K562 (cell line): ENCODE data around the gene NAE1. TPM values are rescaled to one million over a fixed set of nuclear protein-coding genes. Genes with fewer than 3 reads are reported as not detected.

ENCODE experiments used
- ESRRA ChIP-seq: fragments of 450-650 bp; IDR thresholded peaks from 2 replicates; pipeline ENCODE4 v1.6.1; 2014; ENCODE audit warnings: low read depth, mild to moderate bottlenecking, moderate library complexity, borderline replicate concordance
- ETV6 ChIP-seq, 3 experiments: fragments of 150-350 bp in 1 of 3; sonication (generic) in 1 of 3; formaldehyde crosslinking in 1 of 3; IDR thresholded peaks; 2 replicates each; pipeline versions ENCODE4 v1.6.1 to v1.8.0; 2014 to 2022; ENCODE audit warnings: borderline replicate concordance in 2 of 3, low read depth in 2 of 3, antibody characterized with exemption in 1 of 3, low read length in 1 of 3, mild to moderate bottlenecking in 1 of 3, missing genetic modification reagents in 1 of 3
- FOXK2 ChIP-seq, 2 experiments: fragments of 450-650 bp; IDR thresholded peaks in 1 of 2; conservative IDR thresholded peaks in 1 of 2; 2 replicates each; pipeline ENCODE4 v1.6.1; 2016; ENCODE audit warnings: low read depth in 2 of 2, mild to moderate bottlenecking in 1 of 2
- HIVEP1 ChIP-seq: fragments of 250-450 bp; sonication (Bioruptor Pico); IDR thresholded peaks from 2 replicates; pipeline ENCODE4 v1.4.0; 2020; ENCODE audit warnings: mild to moderate bottlenecking
- MAFG ChIP-seq: fragments of 450-650 bp; conservative IDR thresholded peaks from 2 replicates; pipeline ENCODE4 v1.6.1; 2016; ENCODE audit warnings: missing genetic modification characterization, missing compliant biosample characterization
- MYNN ChIP-seq, 2 experiments: sonication (generic); formaldehyde crosslinking in 1 of 2; IDR thresholded peaks; 2 replicates each; pipeline versions ENCODE4 v1.5.0 to v1.6.1; 2016 to 2020; ENCODE audit warnings: antibody characterized with exemption in 1 of 2, missing genetic modification reagents in 1 of 2
- RAD51 ChIP-seq: fragments of 450-650 bp; IDR thresholded peaks from 2 replicates; pipeline ENCODE4 v1.7.1; 2016; ENCODE audit warnings: low read depth, mild to moderate bottlenecking, borderline replicate concordance
- SMARCA4 ChIP-seq: fragments of 450-650 bp; IDR thresholded peaks from 2 replicates; pipeline ENCODE4 v1.6.1; 2016
- SNRNP70 ChIP-seq: fragments of 200-400 bp; formaldehyde crosslinking; optimal IDR thresholded peaks from 2 replicates; pipeline ENCODE3; 2017; ENCODE audit warnings: low read depth, low read length
- STAT5A ChIP-seq: IDR thresholded peaks from 2 replicates; pipeline ENCODE4 v1.6.1; 2012; ENCODE audit warnings: low read length, inconsistent platforms, borderline replicate concordance
- ZNF436 ChIP-seq: fragments of 250-450, 450-650 bp; sonication (Bioruptor Pico); formaldehyde crosslinking; IDR thresholded peaks from 2 replicates; pipeline ENCODE4 v1.7.0; 2020; ENCODE audit warnings: mild to moderate bottlenecking
- ZNF780A ChIP-seq: fragments of 250-450 bp; sonication (Bioruptor Pico); IDR thresholded peaks from 2 replicates; pipeline ENCODE4 v1.5.0; 2021; ENCODE audit warnings: mild to moderate bottlenecking
- ZZZ3 ChIP-seq: fragments of 450-650 bp; IDR thresholded peaks from 2 replicates; pipeline ENCODE4 v1.6.1; 2016; ENCODE audit warnings: antibody characterized with exemption, mild to moderate bottlenecking, moderate library complexity
- polyA plus RNA-seq, 8 experiments: library from polyadenylated mRNA; depleted of rRNA in 4 of 8; stranded (reverse) in 5 of 8; unstranded in 3 of 8; fragments of >200 nt; fragmentation: Nextera tagmentation in 2 of 8; fragmentation: Illumina TruSeq in 1 of 8; extraction: Ambion mirVana in 2 of 8; extraction: Trizol in 1 of 8; gene quantifications; 2 replicates each; pipeline versions ENCODE4 v1.2.1 to v1.2.3, GENCODE V29; 2011 to 2014; ENCODE audit warnings: inconsistent platforms in 1 of 8, missing spikeins in 1 of 8
- total RNA-seq, 7 experiments: library from RNA; depleted of rRNA in 6 of 7; stranded (reverse); fragments of >200 nt in 6 of 7; fragmentation: Illumina TruSeq in 2 of 7; extraction: Trizol in 2 of 7; gene quantifications; 2 replicates each; pipeline versions ENCODE4 v1.2.1 to v1.2.3, GENCODE V29; 2011 to 2021; ENCODE audit warnings: low replicate concordance in 1 of 7
- TF ChIP-seq, protein P1 (sequence below): fragments of 450-650 bp; formaldehyde crosslinking; IDR thresholded peaks from 2 replicates; pipeline ENCODE4 v1.4.0; 2020; ENCODE audit warnings: mild to moderate bottlenecking, moderate library complexity
- TF ChIP-seq, protein P2 (sequence below), 2 experiments: fragments of 450-650 bp in 1 of 2; sonication (generic) in 1 of 2; formaldehyde crosslinking in 1 of 2; IDR thresholded peaks; 2 replicates each; pipeline versions ENCODE4 v1.7.1 to v1.9.0; 2016 to 2022; ENCODE audit warnings: inconsistent platforms in 1 of 2, mild to moderate bottlenecking in 1 of 2, missing genetic modification reagents in 1 of 2

The NAE1 gene
- total and polyA plus RNA-seq, 9 of the 15 experiments (the other 6 are each of a cell fraction or from before 2014, with no cell fraction given), result 165 to 294 (median 230) TPM

DNA sequence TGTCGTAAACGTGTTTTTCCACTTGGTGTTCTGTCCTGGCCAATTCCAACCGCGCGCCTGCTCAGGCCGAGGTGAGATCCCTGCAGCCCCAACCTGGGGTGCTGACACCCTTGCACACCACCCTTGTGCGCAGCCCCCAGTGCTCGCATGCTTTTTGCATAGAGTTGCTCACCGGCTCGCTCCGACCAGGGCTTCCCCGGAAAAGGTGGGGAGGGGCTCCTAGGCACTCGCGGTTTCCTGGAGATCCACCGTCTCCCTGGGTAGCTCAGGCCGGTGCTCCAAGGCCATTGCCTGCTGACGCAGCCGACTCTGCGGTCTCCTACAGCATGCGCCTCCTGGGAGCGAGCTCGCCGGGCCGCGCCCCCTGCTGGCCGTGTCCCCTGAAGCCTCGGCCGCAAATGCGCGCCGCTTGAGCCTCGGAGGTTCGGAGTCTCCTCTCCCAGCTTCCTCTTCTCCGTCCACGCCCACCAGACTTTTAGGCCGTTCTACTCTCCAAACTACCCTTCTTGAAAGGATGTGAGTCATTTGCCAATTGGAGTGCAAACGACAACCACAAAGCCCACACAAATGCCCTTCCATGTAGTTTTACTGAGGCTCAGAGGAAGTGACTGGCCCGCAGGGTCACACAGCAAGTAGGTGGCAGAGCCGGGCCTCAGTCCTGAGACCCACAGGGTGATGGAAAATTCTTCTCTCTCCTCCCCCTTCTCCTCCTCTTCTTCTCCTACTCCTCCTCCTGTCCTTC lies 42.3 kb upstream of the NAE1 start (continued):
- TF ChIP-seq ETV6 (IDR thresholded peaks at IDR 0.05; ENCODE audit: borderline replicate concordance in 1 of 2, low read depth in 2 of 2, low read length in 1 of 2) (0 out of 4 replicates have a peak, but pooled peaks of 1 of the 2 experiments have one; percentile 18), ETV6 (CRISPR knock-in tag; IDR thresholded peaks at IDR 0.05; ENCODE audit: borderline replicate concordance) (no peak), HIVEP1 (CRISPR knock-in tag) (no peak), ZZZ3 (no peak), ESRRA (peak; percentile 89), FOXK2 (conservative IDR thresholded peaks at IDR 0.05 in 1 of 2, IDR thresholded peaks at IDR 0.05 in 1 of 2; ENCODE audit: low read depth in 2 of 2) (no peak; a peak in 1 of 4 replicates), RAD51 (0 out of 2 replicates have a peak, but pooled peaks have one; percentile 9), SNRNP70 (no peak), SMARCA4 (peak; percentile 77; the same call in 1 of the 2 replicates), MYNN (IDR thresholded peaks at IDR 0.05) (no peak; the same call in none of the 2 replicates), MYNN (CRISPR knock-in tag; IDR thresholded peaks at IDR 0.05) (no peak), ZNF436 (CRISPR knock-in tag) (no peak), STAT5A (no peak; the same call in 1 of the 2 replicates), ZNF780A (CRISPR knock-in tag) (no peak), MAFG (tag) (0 out of 2 replicates have a peak, but pooled peaks have one; percentile 20)
- TF ChIP-seq, protein P1, sequence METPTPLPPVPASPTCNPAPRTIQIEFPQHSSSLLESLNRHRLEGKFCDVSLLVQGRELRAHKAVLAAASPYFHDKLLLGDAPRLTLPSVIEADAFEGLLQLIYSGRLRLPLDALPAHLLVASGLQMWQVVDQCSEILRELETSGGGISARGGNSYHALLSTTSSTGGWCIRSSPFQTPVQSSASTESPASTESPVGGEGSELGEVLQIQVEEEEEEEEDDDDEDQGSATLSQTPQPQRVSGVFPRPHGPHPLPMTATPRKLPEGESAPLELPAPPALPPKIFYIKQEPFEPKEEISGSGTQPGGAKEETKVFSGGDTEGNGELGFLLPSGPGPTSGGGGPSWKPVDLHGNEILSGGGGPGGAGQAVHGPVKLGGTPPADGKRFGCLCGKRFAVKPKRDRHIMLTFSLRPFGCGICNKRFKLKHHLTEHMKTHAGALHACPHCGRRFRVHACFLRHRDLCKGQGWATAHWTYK (CRISPR knock-in tag), result no peak
- TF ChIP-seq, protein P2, sequence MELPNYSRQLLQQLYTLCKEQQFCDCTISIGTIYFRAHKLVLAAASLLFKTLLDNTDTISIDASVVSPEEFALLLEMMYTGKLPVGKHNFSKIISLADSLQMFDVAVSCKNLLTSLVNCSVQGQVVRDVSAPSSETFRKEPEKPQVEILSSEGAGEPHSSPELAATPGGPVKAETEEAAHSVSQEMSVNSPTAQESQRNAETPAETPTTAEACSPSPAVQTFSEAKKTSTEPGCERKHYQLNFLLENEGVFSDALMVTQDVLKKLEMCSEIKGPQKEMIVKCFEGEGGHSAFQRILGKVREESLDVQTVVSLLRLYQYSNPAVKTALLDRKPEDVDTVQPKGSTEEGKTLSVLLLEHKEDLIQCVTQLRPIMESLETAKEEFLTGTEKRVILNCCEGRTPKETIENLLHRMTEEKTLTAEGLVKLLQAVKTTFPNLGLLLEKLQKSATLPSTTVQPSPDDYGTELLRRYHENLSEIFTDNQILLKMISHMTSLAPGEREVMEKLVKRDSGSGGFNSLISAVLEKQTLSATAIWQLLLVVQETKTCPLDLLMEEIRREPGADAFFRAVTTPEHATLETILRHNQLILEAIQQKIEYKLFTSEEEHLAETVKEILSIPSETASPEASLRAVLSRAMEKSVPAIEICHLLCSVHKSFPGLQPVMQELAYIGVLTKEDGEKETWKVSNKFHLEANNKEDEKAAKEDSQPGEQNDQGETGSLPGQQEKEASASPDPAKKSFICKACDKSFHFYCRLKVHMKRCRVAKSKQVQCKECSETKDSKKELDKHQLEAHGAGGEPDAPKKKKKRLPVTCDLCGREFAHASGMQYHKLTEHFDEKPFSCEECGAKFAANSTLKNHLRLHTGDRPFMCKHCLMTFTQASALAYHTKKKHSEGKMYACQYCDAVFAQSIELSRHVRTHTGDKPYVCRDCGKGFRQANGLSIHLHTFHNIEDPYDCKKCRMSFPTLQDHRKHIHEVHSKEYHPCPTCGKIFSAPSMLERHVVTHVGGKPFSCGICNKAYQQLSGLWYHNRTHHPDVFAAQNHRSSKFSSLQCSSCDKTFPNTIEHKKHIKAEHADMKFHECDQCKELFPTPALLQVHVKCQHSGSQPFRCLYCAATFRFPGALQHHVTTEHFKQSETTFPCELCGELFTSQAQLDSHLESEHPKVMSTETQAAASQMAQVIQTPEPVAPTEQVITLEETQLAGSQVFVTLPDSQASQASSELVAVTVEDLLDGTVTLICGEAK (IDR thresholded peaks at IDR 0.05), result 0 out of 2 replicates have a peak, but pooled peaks have one; percentile 50
- TF ChIP-seq, protein P2 (CRISPR knock-in tag; IDR thresholded peaks at IDR 0.05), result no peak
